ELR (cell line): ENCODE results near the gene DLD.
"Not testable (repeated sequence)": the region's sequence is repeated elsewhere in the genome, so short reads cannot be mapped to it uniquely, and the experiment has no call there.

Experiments
- DNase-seq: peaks from one replicate; pipeline ENCODE4 v3.0.0-alpha.2; 2015; ENCODE audit warnings: low read depth

Gene DLD

GRCh38 chr7:107917763-107918651 is 27.0 kb downstream of the DLD start:
- DNase-seq: no peak

GRCh38 chr7:107918948-107919347 is 28.0 kb downstream of the DLD start:
- DNase-seq: no peak

- DNase-seq: no peak
Measured at GRCh38 chr7:107920048-107920772, 29.2 kb downstream of the DLD start.

GRCh38 chr7:107921826-107922225 is 30.8 kb downstream of the DLD start:
- DNase-seq: not testable (repeated sequence)

- DNase-seq: no peak
Measured at GRCh38 chr7:107922886-107923285, 31.9 kb downstream of the DLD start.

- no peak for DNase-seq
Measured at GRCh38 chr7:107924841-107925504, 34.0 kb downstream of the DLD start.

GRCh38 chr7:107926481-107926880 is 35.5 kb downstream of the DLD start:
- DNase-seq: no peak

GRCh38 chr7:107931740-107932515 is 40.9 kb downstream of the DLD start:
- DNase-seq: no peak

GRCh38 chr7:107932805-107933204 is 41.8 kb downstream of the DLD start:
- DNase-seq: no peak

GRCh38 chr7:107933386-107934013 is 42.5 kb downstream of the DLD start:
- no peak for DNase-seq

- DNase-seq: peak; percentile 43
Measured at GRCh38 chr7:107934991-107935770, 44.2 kb downstream of the DLD start.

- DNase-seq: no peak
Measured at GRCh38 chr7:107936312-107936711, 45.3 kb downstream of the DLD start.

- DNase-seq: no peak
Measured at GRCh38 chr7:107937531-107937930, 46.5 kb downstream of the DLD start.

- peak; percentile 42 for DNase-seq
Measured at GRCh38 chr7:107938456-107939250, 47.7 kb downstream of the DLD start.

GRCh38 chr7:107939573-107940489 is 48.8 kb downstream of the DLD start:
- DNase-seq: peak; percentile 75

GRCh38 chr7:107940951-107941350 is 50.0 kb downstream of the DLD start:
- DNase-seq: no peak

- no peak for DNase-seq
Measured at GRCh38 chr7:107943018-107943417, 52.0 kb downstream of the DLD start.

GRCh38 chr7:107944411-107945169 is 53.6 kb downstream of the DLD start:
- no peak for DNase-seq
